ENCODE data around the gene MYLK4.

The MYLK4 gene

DNA sequence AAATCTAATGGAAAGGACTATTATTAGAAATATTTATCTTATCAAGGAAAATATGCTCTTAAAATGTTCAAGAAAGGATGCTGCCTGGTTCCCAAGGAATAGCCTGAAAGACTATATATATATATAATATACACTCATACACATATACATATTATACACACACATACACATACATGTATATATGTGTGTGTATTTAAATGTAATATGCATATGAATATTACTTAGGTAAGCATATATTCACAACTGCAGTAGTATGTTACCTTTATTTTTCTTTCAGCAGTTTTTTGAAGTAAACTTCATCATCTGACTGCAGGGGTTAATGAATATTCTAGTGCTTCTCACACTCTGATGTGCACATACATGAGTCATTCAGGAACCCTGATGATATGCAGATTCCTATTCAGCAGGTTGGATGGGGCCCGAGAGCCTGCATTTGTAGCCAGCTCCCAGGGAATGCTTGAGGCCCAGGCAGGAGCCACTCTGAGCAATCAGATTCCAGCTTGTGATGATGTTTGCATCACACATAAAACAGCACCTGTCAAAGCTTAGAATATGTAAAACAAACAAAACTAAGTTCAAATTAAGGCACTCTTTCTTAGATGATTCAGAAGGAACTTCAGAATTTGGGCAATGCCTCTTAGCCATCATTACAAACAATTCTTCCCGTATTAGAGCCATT, 16.1 kb downstream of the MYLK4 start:
- no peak for DNase-seq (ENCODE audit: low read depth in 2 of 2)

GRCh38 chr6:2733736-2734480, 16.8 kb downstream of the MYLK4 start:
- no peak for DNase-seq (ENCODE audit: low read depth in 2 of 2)

DNA sequence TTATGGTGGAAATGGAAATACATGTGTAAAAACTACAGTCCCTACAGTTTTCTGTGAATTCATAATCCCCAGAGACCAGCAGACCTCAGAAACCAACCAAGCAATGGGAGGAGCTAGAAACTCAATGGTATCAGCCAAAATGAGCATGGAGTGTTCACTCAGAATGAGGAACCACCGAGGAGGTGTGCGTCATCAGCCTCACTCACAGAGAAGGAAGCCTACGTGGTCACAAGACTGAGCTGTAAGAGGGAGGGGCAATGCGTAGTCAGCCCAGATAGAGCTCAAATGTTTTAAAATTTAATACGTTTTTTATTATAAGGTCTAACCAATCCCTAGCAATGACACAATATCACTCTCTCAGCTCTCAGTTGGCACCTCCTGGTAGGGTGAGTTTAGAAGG, 17.4 kb downstream of the MYLK4 start:
- DNase-seq (ENCODE audit: low read depth in 2 of 2): no peak

DNA sequence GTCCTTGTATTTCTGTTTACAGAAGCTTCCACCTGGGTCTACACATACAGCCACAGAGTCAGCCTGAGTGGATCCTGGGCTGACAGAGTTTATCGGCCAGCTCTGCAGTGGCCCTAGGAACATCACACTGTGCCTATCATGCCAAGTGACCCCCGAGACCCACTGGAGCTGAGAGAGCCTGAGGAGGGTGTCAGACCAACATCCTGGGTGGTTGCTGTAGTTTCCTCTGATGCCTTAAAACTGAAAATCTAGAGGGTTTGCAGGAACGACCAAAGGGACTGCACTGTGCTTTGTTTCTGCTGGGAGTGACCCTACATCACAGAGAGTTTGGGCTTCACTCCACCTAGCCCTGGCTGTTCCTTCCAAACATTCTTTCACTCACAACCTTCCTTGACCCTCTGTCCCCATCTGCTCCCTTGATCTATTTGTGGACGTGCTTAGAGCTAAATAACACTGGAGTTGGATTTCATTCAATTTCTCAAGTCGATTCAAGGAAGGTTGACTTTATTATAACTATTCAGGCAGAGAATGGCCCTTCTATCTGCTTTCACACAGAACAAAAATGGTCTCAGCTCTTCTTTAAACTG, 18.1 kb downstream of the MYLK4 start:
- no peak for DNase-seq (ENCODE audit: low read depth in 2 of 2)

DNA sequence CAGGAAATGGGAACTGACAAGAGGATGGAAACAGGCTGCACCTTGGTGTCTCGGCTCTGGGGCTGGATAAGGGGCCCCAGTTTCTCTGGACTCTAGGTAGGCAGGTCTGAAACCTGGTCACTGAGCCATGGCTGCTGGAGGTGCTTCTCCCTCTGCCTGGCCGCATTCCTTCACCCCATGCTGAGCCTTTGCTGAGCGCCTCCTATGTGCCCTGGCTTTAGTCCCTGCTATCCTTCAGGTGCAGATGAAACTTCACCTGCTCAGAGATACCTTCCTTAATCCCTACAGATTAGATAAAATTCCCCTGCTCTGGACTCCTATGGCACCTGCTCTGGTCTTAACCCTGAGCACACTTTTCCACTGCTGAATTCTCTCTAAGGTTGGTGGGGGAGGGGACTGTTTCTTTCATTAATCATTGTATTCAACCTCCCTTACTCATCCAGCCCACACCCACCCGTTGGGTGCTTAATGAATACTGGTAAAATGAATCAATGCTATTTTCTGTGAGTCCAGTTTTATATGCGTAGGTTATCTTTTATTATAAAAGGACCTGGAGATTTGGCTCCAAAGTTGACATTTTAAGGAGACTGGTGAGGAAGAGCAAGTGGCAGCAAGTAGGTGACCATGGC, 19.3 kb downstream of the MYLK4 start:
- DNase-seq (ENCODE audit: low read depth in 2 of 2): no peak

GRCh38 chr6:2730353-2731107, 20.2 kb downstream of the MYLK4 start:
- no peak for DNase-seq (ENCODE audit: low read depth in 2 of 2)

DNA sequence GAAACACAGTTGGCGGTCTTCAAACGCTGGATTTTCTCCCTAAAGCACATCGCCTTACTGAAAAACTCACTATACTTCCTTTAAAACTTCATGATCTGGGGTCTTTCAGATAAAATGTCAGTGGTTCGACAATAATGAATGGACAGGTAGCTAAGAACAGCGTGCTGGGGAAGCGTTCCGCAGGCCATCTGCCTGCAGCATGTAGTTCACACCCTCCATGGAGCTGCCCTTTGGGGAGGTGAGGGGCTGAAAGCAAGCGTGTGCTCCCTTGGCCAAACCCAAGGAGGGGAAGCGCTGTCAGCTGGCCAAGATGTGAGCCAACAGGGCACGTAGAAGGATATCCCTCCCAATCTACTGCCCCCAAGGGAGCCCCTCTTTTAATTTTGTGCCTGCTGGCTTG, 20.8 kb downstream of the MYLK4 start:
- DNase-seq (ENCODE audit: low read depth in 2 of 2): no peak

GRCh38 chr6:2725999-2726567, 24.6 kb downstream of the MYLK4 start:
- DNase-seq (ENCODE audit: low read depth in 2 of 2): peak in 1 of 2 experiments; percentile 30

DNA sequence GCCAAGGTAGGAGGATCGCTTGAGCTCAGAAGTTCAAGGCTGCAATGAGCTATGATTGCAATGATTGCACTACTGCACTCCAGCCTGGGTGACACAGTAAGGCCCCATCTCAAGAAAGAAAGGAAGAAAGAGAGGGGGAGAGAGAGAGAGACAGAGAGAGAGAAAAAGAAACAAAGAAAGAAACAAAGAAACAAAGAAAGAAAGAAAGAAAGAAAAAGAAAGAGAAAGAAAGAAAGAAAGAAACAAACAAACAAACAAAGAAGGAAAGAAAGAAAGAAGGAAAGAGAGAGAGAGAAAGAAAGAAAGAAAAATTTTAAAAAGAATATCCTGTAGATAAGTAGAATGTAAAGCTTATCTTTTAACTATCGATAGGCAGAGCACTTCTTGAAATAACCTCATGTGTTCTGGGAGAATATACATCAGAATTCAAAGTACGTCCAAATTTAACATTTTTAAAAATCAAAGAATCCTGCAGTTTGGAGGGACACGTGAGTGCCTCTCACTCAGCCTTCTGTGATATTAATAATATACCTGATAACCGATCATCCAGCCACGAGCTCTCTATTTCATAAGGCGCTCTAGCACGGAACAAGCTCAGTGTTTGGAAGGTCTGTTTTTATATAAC, 25.2 kb downstream of the MYLK4 start:
- DNase-seq (ENCODE audit: low read depth in 2 of 2): no peak

- DNase-seq (ENCODE audit: low read depth in 2 of 2): no peak
These were observed 29.5 kb downstream of the MYLK4 start for GRCh38 chr6:2721219-2721618.

DNA sequence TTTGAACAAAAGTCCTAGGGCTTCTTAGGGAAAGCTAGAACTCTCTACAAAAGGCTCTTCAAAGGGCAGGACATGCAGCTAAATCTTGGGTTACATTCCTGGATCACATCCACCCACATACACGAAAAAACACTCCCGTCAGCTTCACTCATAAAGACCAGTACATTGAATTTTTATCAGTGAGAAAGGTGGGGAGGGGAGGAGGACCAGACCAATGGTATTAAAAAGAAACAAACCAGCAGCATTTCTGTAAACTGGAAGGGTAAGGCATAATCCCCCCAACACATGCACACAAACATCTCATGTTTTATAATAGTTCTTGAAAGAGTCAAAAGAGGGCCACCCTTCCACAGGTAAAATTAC, 31.6 kb downstream of the MYLK4 start:
- no peak for DNase-seq (ENCODE audit: low read depth in 2 of 2)

GRCh38 chr6:2718334-2719092, 32.2 kb downstream of the MYLK4 start:
- DNase-seq (ENCODE audit: low read depth in 2 of 2): no peak

DNA sequence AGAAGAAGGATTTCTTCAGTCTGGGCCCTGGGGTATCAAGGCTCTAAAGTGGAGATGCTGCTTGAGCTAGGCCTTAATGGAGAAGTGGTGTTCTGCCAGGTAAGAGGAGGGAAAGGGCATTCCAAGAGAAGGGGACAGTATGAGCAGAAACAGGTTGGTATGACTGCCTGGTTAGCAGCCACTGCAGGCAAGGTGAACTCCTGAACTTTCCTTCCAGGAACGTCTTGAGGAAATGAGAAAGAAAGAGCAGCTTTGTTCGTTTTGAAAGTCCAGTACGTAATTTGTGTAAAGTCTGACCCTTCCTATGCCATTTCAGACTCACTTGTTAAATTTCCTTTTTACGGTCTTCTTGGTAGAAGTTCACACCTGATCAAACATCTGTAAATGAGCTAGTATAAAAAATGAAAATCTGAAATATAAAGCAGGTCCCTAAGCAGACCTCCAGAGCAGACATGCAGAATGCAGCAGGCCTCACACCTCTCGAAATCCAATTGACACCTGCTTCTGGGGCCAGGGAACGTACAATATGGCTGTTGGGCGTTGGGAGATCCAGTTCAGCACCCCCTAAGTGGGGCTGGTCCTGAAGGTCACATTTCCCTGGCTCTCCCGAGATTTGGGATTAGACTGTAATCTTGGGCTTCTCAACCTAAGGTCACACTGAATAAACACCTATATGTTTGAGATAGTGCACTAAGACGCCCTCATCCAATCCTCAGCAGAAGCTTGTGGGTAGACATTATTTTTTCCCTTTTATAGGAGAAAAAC, 33.6 kb downstream of the MYLK4 start:
- no peak for DNase-seq (ENCODE audit: low read depth in 2 of 2)

- no peak for DNase-seq (ENCODE audit: low read depth in 2 of 2)
These were observed 35.0 kb downstream of the MYLK4 start for GRCh38 chr6:2715737-2716136.

DNA sequence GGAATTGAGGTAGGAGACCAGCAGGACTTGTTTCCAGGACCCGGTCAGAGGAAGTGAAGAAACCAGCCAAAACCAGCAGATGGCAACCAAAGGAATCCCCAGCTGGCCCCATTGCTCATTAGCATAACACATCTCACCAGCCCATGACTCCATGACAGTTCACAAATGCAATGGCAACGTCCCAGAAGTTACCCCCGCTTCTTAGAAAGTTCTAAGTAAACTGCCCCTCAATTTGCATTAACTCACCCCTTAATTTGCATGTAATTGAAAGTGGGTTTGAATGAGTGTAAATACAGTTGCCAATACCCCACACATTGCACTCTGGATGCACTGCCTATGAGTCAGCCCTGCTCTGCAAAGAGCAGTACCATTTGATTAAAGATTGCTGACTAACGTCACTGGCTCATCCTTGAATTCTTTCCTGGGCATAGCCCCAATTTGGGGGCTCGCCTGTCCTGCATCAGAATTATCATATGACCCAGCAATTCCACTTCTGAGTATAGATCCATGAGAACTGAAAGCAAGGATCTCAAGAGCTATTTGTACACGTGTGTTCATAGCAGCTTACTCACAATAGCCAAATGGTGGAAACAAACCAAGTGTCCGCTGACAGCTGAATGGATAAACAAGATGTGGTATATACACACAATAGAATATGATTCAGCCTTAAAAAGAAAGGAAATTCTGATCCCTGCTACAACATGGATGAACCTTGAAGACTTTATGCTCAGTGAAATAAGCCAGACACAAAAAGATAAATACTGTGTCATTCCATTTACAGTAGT, 36.4 kb downstream of the MYLK4 start:
- peak; percentile 70 to 71 for DNase-seq (ENCODE audit: low read depth in 2 of 2)

GRCh38 chr6:2713473-2714110, 37.1 kb downstream of the MYLK4 start:
- DNase-seq (ENCODE audit: low read depth in 2 of 2): no peak

GRCh38 chr6:2712102-2712501, 38.6 kb downstream of the MYLK4 start:
- DNase-seq (ENCODE audit: low read depth in 2 of 2): no peak

DNA sequence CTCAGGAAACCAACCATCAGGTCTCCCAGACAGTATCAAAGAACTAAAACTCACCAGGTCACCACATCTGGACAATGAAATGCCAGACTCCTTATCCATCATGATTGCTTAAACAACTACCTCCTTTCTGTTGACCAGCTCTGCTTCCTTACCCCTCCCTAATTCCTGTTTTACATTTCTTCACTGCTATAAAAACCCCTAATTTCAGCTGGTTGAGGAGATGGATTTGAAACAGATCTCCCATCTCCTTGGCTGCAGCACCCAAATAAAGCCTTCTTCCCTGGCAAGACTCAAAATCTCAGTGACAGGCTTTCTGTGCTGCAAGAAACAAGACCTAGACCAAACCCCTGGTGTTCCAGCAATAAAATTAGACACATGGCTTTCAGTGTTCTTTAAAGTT, 40.3 kb downstream of the MYLK4 start:
- DNase-seq (ENCODE audit: low read depth in 2 of 2): no peak
